HG03575 (cell line): ENCODE results near the gene LRRC56.

Experiments used
- ATAC-seq: cut with Tn5 transposase; IDR thresholded peaks from one replicate; pipeline ENCODE4 v1.9.1; 2021; ENCODE audit not compliant: unreplicated experiment, insufficient number of reproducible peaks, low FRiP score; ENCODE audit errors: extremely low read depth

LRRC56 gene

GRCh38 chr11:534396-535209, 2.7 kb upstream of the LRRC56 start:
- ATAC-seq = no peak

DNA sequence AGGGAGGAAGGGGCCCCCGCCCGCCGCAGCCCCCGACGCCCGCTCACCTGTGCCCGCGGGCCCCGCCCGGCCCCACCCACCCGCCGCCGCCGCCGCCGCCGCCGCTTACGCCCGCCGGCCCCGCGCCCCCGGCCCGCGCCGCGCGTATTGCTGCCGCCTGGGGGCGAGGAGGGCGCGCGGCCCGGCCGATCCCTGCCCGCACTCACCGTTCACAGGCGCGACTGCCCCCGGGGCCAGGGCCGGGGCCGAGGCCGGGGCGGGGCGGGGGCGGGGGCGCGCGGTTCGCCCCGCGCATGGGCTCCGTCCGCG, 2.2 kb upstream of the LRRC56 start:
- no peak for ATAC-seq

DNA sequence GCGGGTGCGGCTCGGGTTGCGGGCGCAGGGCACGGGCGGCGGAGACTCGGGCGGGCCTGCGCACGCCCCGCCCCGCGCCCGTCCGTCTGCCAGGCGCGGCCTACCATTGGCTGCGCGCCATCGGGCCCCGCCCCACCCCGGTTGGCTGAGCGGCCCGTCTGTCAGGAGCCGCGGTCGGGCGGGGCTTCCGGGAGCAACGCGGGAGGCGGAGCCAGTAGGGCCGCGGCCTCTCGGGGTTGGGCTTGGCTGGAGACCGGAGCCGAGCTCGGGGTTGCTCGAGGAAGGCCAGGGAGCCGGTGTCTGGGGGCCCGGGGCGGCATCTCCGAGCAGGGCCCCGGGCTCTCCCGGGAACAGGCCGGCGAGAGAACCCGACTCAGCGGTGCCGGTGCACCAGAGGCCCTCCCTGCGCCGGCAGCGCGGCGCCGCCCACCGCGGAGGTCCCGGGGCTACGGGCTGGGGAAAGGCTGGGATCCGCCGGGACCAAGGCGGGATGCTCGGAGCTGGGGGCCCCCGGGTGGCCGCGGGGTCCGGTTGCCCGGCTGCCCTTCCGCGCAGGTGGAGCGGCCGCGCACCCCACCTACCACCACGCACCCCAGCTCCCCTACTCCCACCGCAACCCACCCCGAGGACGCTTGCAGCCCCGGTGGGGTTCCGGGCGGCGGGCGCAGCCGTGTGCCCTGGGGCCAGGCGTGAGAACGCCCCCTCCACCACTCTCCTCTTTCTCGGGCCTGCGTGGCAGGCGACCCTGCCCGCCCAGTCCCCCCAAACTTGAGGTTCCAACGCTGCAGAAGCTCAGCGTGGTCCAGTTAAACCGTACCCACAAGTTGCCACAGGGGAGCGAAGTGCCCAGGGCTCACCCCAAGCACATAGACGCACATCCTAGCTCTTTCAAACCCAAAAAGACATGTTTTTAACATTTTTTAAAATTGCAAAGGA, 1.5 kb upstream of the LRRC56 start, which contains the start of gene HRAS:
HRAS (minus strand) TSS at position 58 of the 936 bp plus-strand sequence.
- no peak for ATAC-seq

DNA sequence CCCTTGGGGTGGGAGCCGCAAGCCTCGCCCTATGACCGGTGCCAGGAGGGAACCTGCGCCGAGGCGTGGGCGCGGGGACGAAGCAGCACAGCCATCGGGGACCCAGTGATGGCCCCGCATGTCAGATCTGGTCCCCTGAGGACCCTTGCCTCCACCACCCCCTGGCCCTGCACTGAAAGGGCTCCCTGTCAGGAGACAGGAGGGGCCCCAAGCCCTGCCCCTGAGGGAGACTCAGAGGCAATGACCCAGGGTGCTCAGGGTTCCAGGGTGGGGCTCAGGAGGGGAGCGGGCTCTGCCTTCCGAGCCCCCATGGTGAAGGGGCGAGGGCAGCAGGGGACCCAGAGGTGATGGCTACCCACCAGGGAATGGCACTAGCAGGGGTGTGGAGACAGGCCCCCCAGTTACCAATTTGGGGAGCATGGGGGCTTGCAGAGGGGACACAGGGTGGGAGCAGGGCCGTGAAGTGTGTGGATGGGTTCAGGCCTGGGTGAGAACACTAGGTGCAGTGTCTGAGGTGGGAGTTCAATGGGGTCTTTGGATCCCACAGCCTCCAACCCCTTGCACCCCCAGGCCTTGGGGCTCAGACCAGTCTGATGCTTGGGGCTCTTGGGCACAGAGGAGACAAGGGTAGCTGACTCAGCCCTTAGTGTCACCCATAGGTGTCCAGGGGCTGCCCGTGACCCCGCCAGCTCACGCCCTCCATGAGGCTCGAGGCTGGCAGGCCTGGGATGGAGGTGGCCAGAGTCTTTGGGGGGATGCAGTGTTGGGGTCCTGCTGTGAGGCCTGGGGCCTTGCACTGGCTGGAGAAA, 499 bp downstream of the LRRC56 start:
- no peak for ATAC-seq

- ATAC-seq = no peak
Measured at GRCh38 chr11:538431-539051, 1.2 kb downstream of the LRRC56 start.

DNA sequence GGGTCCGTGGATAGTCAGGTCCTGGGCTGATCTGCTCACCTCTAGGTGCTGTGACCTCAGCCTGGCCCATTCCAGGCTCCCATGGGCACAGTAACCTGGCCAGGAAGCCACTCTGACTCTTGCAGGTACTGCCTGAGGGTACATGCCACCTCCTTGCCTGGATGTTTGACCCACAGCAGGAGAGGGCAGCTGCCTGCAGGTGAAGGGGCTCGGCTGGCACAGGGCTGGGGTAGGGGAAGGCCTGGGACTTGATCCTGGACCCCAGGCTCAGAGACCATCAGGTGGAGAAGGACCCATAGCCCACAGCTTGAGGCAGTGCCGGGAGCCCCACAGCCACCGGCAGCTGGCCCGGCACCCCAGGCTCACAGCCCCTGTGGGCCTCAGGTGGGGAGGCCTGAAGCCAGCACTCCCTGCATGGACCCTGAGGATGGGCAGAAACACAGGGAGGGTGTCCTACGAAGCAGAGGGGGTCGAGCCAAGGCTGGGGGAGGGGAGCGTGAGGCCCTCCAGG, 2.7 kb downstream of the LRRC56 start:
- no peak for ATAC-seq

GRCh38 chr11:540583-541432, 3.5 kb downstream of the LRRC56 start:
- no peak for ATAC-seq

DNA sequence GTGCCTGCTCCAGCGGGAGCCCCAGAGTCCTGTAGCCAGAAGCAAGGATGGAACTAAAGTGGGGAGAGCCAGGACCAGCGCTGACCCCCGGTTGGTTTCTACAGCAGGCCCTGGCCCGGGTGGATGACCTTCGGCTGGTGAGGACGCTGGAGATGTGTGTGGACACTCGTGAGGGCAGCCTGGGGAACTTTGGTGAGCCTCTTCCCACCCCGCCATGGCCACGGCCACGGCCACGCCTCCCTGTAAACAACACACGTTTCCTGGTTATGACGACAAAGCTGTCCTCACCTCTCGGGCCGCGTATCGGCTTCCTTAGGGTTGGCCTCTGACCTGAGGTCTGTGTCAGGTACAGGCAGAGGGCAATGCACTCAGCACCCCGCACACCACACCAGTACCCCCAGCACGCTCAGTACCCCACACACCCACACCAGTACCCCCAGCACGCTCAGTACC, 4.1 kb downstream of the LRRC56 start:
- no peak for ATAC-seq

DNA sequence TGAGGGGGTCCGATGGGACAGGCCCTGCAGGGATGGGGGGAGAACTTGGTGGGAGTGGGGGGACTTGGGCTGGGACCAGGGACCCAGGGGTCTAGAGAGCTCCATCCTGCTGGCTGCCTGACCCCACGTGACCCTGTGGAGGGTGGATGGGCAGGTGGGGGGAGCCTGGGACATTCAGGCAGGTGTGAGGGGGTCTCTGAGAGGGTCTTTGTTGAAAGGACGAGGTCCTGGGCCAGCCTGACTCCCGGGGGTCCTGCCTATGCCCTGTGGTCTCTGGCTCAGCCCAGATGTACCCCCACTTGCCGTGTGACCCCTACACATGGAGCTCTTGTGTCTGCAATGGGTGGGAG, 7.5 kb downstream of the LRRC56 start:
- no peak for ATAC-seq

DNA sequence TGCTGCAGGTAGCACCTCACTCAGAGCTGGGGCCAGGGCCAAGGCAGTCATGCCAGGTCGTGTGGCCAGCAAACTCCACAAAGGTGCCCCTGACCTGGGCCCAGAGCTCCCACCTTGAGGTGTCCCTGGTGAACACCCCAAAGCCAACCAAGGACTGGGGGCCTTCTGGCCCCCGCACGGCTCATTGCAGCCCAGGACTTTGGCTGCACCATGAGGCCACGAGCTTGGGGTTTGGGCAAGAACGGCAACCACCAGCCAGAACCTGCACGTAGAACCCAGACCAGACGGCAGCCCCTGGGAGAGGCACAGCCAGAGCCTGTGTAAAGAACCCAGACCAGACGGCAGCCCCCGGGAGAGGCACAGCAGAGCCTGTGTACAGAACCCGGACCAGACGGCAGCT, 7.8 kb downstream of the LRRC56 start:
- no peak for ATAC-seq

- no peak for ATAC-seq
Measured at GRCh38 chr11:548700-549603, 11.6 kb downstream of the LRRC56 start.

DNA sequence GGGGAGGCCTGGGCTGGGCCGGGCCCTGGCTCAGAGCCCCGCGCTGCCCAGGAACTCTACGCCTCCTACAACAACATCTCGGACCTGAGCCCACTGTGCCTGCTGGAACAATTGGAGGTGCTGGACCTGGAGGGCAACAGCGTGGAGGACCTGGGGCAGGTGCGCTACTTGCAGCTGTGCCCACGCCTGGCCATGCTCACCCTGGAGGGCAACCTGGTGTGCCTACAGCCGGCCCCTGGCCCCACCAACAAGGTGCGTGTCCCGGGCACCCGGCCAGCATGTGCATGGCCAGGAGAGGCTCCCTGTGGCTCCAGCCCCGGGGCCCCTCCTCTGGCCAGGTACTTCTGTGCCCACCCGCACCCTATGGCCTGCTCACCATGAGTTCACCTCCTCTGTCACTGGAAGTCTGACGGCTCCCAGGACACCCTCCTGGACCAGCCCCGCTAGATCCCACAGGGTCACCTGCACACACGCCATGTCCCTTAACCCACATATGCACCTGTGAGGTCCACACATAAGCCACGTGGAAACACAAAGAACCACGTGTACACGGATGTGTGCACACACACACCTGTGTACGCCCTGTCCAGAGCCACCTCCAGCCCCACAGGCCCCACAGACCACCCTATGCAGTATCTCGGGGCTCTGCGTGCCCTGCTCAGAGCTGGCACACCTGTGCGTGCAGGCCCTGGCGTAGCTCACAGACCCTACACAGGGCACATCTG, 12.9 kb downstream of the LRRC56 start:
- ATAC-seq = no peak

DNA sequence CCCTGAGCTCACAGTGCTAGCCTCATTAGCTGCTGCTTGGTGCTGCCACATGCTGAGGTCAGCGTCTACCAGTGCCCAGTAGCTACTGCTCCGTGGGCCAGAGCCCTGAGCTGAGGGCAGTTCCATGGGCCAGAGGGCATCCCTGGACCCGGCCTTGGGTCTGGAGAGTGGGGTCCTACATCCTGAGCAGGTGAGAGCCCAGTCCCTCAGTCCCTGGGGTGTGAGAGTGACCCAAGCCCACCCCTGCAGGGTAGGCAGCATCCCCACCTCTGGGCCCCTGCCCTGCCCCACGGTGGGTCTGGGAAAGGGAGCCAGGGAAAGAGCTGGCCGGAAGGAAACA, 13.4 kb downstream of the LRRC56 start:
- ATAC-seq = no peak

DNA sequence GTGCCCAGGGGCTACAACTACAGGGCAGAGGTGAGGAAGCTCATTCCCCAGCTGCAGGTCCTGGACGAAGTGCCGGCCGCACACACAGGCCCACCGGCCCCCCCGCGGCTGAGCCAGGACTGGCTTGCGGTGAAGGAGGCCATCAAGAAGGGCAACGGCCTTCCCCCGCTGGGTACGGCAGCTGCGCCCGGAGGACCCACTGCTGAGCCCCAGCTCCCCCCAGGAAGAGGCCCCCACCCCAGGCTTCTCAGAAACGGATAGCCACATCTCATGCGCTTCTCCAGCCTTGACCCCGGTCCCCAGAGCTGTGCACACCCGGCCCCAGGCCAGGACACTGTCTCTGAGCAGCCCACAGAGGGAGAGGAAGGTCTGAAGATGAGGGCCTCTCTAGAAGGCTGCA, 13.8 kb downstream of the LRRC56 start:
- no peak for ATAC-seq

GRCh38 chr11:551596-551995, 14.3 kb downstream of the LRRC56 start:
- no peak for ATAC-seq

GRCh38 chr11:553083-553987, 16.0 kb downstream of the LRRC56 start:
- no peak for ATAC-seq
